ENCODE results near the gene VAPB. TPM values are rescaled to one million over a fixed set of nuclear protein-coding genes. Genes with fewer than 3 reads are reported as not detected.

The VAPB gene
- polyA plus RNA-seq, 10 donors = 45.6 to 65.1 (median 51.4) TPM

DNA sequence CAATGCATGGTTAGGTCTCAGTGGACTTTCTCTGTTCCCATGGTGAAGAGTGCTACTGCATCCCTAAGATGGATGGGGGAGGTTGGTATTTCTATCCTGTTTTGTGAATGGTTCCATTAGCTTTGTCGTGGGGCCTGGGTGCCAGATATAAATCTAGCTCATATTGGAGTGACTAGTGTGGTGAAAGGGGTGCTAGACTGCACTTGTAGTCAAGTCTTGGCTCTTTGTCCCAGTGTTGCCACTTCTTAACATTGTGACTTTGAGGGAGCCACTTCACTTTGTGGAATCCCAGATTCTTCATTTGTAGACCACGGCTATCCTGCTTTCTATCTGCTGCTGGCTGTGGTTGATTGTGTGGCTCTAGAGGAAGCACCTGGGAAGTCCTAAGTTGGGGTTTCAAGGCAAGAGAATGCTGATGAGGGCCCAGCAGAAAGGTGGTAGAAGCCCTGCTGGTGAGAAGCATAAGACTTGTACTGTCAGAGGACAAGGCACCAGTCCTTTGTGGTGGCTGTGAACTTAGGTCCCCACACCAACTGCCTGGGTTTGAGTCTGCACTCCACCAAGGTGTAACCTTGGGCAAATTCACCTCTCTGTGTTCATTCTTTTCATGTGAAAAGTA, 44.1 kb downstream of the VAPB start:
- no peak for DNase-seq

DNA sequence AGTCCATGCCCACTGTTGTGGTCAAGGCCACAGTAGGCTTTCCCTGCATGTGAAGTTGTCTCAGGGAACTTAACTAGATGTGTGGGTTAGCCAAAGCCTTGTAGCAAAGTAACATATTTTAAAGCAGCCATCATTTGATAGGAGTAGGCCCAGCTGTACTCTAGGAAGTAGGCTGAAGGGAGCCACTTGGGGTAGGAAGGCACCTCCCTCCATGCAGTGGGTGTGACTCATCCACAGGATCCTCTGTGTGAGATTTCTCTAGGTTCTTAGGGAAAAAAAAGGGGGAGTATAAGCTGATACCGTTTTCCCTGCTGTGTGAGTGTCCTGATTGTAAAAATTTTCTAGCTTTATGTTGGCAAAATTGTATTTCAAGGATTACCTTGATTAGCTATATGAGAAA, 44.7 kb downstream of the VAPB start:
- DNase-seq = peak in 1 of 3 donors; percentile 19

DNA sequence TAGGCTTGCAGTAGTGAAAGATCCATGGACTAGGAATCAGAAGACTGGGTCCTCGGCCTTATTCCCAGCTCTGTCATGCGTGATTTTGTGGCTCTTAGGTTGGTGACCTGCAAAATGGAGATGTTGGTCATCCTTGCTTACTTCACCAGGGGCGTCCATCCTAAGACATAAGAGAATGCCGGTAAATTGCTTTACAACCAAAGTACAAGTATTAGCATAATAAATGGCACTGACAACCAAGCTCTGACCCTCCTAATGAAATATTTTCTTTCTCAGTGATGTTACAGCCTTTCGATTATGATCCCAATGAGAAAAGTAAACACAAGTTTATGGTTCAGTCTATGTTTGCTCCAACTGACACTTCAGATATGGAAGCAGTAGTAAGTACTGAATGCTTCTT, 45.3 kb downstream of the VAPB start:
- DNase-seq = no peak

DNA sequence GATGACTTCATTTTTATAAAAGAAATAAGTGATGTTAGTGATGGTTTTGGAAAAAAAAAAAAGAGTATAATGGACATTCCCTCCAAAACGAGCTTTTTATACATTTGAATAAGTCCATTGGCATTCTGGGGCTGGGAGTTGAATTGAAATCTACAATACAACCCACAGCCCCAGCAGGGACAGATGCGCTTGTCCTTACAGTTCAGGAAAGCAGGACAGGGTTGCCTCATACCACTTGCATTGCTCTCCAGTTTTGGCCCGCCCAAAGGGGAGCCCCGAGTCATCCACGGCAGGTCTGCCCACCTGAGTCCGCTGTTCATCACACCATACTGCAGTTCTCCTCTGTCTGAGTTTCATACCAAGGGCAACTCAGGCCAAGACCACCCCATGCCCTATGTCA, 46.2 kb downstream of the VAPB start:
- no peak for DNase-seq

- no peak for DNase-seq
These were observed 48.0 kb downstream of the VAPB start for GRCh38 chr20:58436868-58437645.

- DNase-seq = no peak
These were observed 50.2 kb downstream of the VAPB start for GRCh38 chr20:58438970-58439808.

- peak in 2 of 3 donors; percentile 39 to 65 for DNase-seq
These were observed 51.2 kb downstream of the VAPB start for GRCh38 chr20:58440021-58440767.

DNA sequence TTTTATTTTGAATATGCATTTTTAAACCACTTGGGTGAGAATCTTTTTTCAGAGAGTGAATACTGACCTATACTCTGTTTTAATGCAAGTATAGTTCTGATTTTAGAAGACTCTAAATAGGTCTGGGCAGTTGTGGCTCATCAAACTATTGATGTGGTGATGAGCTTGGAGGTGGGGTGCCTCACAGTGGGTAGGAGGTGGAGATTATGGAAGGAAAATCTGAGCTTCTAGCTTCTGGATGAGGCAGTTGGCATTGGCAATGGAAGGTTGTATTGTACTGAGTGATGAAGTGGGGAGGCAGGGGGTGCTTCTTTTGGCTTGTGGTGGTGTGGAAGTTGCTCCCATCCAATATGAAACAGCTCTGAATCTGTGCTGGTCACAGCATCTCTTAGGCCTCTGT, 52.7 kb downstream of the VAPB start:
- DNase-seq = no peak

DNA sequence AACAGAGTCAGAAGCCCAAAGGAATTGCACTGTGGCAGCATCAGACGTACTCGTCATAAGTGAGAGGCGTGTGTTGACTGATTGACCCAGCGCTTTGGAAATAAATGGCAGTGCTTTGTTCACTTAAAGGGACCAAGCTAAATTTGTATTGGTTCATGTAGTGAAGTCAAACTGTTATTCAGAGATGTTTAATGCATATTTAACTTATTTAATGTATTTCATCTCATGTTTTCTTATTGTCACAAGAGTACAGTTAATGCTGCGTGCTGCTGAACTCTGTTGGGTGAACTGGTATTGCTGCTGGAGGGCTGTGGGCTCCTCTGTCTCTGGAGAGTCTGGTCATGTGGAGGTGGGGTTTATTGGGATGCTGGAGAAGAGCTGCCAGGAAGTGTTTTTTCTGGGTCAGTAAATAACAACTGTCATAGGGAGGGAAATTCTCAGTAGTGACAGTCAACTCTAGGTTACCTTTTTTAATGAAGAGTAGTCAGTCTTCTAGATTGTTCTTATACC, 55.8 kb downstream of the VAPB start:
- DNase-seq = no peak

- no peak for DNase-seq
These were observed 57.4 kb downstream of the VAPB start for GRCh38 chr20:58446264-58446959.

- DNase-seq = no peak
These were observed 57.9 kb downstream of the VAPB start for GRCh38 chr20:58446960-58447265.

- DNase-seq = no peak
These were observed 58.7 kb downstream of the VAPB start for GRCh38 chr20:58447511-58448391.

DNA sequence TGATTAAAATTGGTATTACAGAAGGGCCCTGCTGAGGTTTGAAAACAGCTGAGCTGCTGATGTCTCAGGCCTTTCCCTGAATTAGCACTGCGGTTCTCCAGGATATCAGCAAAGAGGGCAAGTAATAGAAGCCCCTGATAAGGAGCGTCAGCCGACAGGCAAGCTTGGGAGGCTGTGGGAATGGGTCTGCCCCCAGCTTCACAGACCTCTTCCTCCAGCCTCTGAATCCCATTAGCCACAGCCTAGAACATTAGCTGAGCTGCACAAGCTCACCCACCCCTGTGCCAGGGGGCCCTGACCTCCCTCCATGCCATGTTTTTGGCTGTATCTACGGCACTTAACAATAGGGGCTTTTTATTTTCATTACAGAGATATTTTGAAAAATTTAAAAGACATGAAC, 59.9 kb downstream of the VAPB start:
- DNase-seq = no peak

GRCh38 chr20:58449681-58450221, 60.7 kb downstream of the VAPB start:
- peak in 1 of 3 donors; percentile 52 for DNase-seq

DNA sequence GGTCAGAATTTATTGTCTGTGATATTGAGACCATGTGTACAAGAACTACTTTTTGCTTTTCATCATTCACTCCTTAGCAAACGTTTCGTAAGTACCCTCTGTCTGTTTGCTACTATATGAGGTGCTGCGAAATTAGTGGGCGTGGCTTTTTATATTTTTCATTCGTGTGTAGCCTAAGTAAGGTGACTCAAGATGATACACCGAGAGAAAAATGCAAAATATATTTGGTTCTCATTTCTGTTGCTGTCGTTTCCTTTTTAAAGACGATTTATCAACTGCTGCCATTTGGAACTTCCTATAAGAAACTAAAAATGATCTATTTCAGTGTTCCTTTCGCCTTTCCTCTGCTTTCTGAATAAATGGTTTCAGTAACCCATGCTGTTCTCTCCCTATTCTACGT, 61.2 kb downstream of the VAPB start:
- DNase-seq = no peak

GRCh38 chr20:58452667-58453255, 63.7 kb downstream of the VAPB start:
- DNase-seq = peak in 1 of 3 donors; percentile 27

- no peak for DNase-seq
These were observed 64.4 kb downstream of the VAPB start for GRCh38 chr20:58453391-58453790.

DNA sequence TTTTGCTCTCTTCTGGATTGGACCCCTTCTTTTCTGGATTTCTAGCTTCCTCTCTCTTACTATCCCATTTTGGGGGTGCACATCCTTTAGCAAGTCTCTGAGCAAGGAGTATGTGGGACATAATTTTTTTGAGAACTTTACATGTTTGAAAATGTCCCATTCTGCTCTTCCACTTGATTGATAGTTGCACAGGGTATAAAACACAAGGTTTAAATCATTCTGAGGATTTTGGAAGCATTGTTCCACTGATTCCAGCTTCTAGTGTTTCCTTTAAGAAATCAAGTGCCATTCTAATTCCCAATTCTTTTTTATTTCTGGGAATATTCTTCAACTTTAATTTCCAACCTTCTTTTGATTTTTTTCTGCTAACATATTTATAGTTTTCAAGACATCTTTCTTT, 65.4 kb downstream of the VAPB start:
- DNase-seq = no peak

DNA sequence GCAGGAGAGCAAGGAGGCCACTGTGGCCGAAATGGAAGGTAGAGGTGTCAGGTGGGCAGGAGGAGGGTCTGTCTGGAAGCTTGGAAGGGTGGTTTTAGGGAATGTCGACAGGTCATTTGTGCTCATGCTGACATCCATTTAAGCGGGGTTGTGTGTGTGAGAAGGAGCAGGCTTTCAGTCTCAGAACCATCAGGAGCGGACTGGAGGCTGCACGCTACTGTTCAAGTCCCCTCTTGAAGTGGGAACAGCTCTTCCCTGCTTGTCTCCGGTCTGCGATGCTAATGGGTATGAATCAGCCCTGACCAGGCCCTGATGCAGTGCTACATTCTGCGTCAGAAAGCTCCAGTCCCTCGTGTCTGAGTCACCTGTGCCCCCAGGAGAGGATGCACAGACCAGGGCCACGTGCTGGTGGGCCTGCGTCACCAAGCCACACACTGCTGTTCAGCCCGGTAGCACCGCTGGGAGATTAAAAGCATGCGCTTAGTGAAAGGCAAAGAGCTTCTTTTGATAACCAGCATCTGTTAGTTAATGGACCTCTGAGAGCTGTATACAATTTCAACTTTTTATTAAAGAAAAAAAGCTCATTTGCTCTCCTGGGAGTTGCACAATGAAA, 68.2 kb downstream of the VAPB start:
- peak in 1 of 3 donors; percentile 79 for DNase-seq
